Measurements from ENCODE around the gene PTGR2.

Gene PTGR2

DNA sequence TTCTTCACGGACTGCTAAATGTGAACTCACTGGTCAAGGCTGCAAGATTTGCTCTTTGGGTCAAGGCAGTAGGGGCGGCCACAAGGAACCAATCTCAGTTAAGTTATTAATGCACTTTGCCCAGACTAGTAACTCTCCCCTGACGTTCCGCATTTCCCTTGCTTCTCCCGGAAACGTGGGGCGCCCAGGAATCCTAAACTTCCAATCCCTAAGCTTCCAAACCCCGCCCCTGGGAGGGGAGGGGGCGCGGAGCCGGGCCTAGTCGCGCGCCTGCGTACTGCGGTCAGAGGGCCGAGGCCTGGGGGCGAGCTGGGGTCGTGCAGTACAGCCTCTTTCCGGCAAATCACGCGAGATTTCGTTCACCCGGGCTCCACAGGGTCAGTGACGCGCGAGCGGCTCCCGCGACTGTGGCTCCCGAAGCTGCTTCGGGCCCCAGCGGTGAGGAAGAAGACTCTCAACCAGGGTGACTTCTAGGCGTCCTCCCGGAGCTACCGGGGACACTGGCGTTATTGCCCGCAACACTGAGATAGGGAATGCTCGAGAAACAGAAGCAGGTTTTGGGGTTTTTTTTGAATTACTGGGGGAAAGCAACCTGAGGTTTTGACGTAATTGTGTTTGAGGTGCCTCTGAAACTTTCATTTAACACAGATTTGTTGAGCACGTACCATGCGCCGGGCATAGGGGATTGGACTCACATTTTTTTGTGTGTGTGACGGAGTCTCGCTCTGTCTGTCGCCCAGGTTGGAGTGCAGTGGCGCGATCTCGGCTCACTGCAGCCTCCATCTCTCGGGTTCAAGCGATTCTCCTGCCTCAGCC, at the start of gene PTGR2:
Gene PTGR2 (plus strand): TSS at position 265 of the 816 bp plus-strand sequence. CDS start 7,032 bp downstream, outside the sequence.
- DNase-seq (ENCODE audit: low spot score): peak; percentile 91

DNA sequence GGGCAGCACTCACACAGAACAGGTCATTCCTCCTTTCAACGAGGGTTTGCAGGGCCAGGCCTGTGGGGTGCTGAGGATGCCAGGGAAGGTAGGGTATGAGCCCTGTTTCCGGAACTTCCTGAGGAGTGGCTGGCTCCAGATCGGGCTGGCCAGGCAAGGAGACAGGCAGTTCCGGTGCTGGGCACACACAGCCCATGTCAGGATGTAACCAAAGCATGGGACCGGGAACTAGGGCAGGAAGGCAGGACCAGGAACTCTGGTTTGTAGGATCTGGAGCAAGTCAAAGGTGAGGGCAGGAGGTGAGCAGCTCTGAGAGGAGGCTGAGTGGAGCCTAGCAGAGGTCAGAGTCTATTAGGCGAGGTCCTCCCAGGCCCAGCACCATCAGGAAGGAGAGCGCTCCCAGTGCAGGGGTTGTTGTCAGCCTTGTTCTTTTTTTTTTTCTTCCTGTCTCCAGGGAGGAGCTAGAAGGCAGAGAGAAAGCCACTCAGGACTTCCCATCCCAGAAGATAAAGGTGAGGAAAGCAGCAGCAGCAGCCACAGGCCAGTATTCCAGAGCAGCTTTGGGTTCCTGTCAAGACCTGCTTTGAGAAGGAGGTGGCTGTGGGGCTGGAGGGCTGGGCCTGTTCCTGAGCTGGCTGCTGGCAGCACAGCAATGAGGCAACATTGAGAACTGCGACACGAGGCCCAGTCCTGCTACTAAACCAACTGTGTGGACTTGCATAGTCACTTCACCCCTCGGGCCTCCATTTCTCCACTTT, 49.0 kb upstream of the PTGR2 start:
- DNase-seq (ENCODE audit: low spot score): no peak

DNA sequence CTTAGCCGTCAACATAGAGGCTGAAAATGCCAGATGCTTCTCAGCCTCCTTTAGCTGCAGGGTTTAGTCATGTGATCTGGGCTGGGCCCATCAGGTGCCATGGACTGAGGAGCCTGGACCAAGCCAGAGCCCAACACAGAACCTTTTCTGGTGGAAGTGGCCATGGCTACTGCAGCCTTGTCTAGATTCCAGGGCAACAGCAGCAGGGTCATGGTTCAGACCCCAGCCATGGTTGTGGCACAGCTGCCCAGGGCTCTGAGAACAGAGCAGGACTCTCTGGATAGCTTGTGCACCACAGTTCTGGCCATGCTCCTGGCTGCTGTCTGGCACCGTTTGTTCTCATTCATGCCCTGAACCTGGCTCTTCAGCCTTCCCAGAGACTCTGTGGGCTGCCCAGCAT, 47.0 kb upstream of the PTGR2 start:
- no peak for DNase-seq (ENCODE audit: low spot score)

DNA sequence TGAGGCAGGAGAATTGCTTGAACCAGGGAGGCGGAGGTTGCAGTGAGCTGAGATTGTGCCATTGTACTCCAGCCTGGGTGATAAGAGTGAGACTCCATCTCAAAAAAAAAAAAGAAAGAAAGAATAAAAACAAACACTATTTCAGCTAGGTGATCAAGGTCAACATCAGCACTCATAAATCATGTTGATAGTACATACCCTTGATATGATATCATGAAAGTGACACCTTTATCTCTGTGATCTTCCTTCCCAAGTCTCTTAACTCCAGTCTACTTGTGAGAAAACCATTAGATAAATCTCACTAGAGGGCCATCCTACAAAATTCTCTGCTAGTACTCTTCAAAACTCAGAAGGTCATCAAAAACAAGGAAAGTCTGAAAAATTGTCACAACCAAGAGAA, 44.2 kb upstream of the PTGR2 start:
- no peak for DNase-seq (ENCODE audit: low spot score)

DNA sequence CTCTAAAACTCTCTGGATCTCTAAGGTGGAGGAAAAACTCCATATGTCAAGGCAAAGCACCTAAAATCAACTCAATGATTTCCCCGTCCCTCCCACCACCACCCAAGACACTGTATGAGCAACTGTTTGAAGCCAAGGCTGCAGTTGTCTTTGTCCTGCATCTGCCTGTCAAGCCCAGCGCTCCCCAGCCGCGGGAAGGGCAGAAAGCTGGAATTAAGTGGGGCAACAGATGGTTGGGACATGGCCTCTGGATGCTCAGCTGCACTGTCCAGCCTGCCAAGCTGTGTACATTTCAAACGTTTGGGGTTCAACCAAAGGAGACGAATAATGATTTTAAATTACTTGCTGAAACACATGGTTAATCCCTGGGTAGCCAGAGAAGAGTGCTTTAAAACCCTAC, 42.2 kb upstream of the PTGR2 start:
- no peak for DNase-seq (ENCODE audit: low spot score)

DNA sequence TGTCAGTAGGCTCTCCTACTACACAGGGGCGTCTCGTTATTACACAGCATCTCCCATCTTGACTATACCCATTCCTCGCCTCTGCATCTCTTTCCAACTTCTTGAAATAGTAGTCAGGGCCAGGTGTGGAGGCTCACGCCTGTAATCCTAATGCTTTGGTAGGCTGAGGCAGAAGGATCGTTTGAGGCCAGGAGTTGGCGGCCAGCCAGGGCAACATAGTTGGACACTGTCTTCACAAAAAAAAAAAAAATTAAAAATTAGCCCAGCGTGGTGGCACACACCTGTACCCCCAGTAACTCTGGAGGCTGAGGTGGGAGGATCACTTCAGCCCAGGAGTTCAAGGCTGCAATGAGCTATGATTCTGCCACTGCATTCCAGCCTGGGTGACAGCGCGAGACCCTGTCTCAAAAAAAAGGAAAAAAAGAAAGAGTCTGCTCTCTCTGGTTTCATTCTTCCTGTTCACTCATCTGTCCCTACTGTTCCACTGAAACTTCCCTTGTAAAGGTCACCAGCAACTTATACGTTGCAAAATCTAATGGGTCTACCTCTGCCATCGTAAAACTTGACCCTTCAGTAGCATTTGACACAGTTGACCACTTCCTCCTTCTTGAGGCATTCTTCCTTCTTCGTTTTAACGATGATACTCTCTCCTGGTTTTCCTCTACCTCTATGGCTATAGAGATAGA, 41.0 kb upstream of the PTGR2 start:
- DNase-seq (ENCODE audit: low spot score): no peak

DNA sequence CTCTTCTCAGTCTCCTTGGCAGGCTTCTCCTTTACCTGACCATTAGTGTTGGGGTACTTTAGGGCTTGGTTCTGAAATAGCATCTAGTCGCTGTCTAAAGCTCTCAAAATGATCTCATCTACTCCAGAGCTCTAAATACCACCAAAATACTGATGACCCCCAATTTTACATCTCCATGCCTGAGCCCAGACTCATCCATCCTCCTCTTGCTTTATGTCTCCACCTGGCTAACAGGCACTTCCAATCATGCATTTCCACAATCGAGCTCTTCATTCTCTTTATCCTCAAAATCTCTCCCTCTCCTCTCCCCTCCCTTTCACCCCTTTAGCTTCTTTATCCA, 40.5 kb upstream of the PTGR2 start:
- DNase-seq (ENCODE audit: low spot score): no peak

DNA sequence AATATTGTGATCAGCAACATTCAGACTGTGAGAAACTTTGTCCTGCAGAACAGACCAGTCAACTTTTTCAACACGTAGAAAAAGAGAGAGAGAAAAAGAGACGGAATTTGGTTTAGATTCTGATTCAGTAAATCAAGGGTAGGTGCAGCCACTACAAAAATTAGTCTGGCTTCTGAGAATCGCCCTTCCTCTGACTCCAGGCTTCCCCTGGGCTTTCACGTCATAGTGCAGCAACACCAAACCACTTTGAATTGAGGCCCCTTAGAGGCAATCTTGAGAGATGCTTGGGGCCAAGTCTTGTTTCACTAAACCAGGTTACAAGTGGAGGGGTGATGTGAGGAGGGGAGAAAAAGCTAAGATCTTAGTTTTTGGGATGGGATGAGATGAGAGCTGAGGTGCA, 37.5 kb upstream of the PTGR2 start:
- no peak for DNase-seq (ENCODE audit: low spot score)

DNA sequence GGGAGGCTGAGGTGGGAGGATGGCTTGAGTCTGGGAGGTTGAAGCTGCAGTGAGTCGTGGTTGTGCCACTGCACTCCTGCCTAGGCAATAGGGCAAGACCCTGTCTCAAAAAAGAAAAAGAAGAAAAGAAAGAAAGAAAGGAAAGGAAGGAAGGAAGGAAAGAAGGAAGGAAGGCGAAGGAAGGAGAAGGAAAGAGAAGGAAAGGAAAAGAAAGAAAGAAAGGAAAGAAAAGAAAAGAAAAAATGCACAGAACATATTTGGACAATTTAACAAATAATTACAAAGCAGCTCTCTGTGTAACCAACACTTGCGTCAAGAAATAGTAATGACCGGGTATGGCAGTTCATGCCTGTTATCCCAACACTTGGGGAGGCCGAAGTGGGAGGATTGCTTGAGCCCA, 35.8 kb upstream of the PTGR2 start:
- DNase-seq (ENCODE audit: low spot score): no peak

DNA sequence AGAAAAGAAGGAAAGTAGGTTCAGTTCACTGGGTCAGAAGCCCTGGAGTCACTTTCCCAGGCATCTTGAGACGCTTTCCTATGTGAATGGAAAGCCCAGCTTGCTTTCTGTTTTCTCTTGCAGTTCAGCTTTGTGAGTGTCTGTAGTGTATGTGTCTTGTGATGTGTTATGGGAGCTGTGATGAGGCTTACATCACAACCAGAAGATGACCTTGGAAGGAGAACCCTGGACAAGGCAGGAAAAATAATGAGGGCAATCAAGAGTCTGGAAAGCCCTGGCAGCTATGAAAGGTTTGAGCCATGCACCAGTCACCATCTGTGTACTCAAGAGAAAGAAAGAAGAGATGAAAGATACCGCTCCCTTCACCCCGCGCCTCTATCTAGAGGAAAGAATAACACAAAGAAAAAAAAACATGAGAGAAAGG, 35.2 kb upstream of the PTGR2 start:
- no peak for DNase-seq (ENCODE audit: low spot score)

DNA sequence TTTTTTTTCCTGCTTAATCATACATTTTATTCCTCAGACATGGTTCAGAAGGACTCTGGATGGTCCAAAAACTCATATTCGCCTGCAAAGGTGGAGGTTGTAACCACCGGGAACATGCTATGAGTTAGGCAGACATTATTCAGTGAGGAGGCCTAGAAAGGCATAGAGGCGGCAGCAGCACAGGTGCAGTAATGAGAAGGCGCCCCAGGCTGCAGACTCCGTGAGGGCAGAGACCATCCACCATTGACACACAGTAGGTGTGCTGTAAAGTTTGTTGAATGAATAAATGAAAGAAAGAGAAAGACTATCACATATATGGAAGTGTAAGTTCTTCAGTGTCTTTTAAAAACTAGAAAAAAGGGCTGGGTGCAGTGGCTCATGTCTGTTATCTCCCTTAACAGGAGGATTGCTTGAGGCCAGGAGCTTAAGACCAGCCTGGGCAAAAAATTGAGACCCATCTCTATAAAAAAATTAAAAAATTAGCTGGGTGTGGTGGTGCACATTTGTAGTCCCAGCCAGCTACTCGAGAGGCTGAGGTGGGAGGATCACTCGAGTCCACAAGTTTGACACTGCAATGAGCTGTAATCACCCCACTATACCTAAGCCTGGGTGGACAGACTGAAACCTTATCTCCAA, 34.5 kb upstream of the PTGR2 start:
- no peak for DNase-seq (ENCODE audit: low spot score)

DNA sequence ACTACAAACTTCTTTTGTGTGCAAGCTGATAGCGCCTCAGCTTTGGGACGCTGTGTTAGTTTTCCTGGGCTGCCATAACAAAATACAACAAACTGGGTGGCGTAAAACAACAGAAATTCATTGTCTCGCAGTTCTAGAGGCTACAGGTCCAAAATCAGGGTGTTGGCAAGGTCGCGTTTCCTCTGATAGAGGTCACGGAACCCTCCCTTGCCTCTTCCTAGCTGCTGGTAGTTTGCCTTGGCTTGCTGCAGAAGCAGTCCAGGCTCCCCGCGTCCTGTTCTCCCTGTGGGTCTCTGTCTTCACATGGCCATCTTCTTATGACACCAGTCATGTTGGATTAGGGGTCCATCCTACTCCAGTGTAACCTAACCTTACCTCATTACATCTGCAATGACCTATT, 32.8 kb upstream of the PTGR2 start:
- DNase-seq (ENCODE audit: low spot score): no peak

DNA sequence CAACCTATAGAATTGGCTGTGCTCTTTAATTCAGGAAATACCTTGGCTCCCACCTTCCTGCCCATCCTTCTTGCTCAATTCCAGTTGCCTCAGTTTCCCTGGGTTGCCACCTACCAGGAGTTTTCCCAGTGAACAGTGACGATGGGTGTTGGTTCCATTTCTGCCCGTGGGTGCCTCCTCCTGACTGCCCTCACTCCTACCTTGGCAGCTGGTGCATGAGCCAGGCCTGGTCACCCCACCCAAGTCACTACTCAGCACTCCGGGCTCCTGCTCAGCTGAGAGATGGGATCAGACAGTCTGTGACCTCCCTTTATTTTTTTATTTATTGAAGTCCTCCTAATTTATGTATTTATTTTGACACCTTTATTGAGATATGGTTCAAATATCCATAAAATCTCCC, 31.0 kb upstream of the PTGR2 start:
- DNase-seq (ENCODE audit: low spot score): no peak

DNA sequence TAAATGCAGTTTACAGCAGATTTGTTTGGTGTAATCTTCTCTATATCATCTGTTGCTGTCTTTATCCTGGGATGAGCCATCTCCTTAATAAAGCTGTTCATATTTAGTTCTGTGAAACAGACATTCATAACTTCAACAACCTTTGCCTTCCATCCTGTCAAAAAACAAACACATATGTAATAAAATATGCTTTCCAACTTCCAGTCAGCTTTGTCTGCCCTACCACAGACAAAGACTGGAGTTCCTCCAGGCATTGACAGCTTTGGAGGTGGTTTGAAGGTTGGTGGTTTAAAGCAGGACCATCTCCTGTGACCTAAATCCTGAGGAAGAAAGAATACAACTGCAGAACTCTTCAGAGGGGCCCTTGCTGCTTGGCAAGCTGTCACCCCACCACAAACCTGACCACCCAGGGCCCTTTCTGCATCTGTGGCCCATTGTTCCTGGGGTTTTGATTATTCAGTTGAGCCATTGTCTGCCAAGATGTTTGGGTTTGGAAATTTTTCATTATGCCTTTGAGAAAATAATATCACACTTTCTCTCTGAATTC, 28.2 kb upstream of the PTGR2 start:
- DNase-seq (ENCODE audit: low spot score): no peak

DNA sequence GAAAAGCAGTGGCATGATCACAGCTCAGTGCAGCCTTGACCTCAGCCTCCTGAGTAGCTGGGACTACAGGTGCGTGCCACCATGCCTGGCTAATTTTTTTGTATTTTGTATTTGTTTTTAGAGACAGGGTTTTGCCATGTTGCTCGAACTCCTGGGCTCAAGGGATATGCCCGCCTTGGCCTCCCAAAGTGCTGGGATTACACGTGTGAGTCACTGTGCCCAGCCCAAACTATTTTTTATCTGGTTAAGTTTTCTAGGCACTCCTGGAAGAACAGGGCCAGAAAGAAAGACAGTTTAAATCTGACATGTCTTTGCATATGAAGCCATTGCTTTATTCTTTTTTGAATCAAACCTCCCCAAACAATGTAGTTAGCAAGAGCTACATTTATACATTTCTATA, 27.5 kb upstream of the PTGR2 start:
- no peak for DNase-seq (ENCODE audit: low spot score)

DNA sequence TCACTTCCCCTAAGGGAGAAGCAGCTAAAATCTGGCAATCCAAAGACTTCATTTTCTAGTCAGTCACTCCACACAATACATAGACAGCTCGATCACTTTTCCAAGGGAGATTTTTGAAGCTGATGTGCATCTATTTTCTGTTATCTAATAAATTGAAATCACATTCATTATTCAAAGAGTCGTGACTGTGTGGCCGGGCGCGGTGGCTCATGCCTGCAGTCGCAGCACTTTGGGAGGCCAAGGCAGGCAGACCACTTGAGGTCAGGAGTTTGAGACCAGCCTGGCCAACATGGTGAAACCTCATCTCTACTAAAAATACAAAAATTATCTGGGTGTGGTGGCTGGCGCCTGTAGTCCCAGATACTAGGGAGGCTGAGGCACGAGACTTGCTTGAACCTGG, 27.1 kb upstream of the PTGR2 start:
- DNase-seq (ENCODE audit: low spot score): no peak

DNA sequence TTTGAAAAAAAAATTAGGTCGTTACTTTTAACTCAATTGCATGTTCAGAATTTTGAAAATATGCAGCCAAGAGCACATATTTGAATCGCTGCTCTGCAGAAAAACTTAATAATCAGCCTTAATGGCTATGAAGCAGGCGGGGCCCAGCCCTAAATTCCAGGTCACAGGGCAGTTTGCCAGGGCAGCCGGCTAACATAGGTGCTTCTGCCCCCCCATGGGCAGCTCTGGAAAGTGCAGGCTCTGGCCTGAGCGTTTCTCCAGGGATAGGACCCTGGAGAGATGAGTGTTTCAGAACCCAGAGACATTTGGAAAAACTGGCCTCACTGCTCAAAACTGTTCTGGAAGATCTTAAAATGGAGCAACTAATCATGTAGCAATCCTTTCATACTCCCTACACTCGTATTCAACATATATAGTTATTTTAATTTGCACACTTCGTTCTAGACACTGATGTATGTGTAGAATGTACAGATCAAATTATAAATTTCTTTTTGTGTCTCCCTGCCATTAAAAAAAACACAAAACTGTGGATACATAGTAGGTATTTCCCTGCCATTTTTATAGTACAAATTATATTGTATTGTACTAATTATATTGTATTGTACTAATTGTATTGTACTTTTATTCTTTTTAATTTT, 26.0 kb upstream of the PTGR2 start:
- peak; percentile 73 for DNase-seq (ENCODE audit: low spot score)

DNA sequence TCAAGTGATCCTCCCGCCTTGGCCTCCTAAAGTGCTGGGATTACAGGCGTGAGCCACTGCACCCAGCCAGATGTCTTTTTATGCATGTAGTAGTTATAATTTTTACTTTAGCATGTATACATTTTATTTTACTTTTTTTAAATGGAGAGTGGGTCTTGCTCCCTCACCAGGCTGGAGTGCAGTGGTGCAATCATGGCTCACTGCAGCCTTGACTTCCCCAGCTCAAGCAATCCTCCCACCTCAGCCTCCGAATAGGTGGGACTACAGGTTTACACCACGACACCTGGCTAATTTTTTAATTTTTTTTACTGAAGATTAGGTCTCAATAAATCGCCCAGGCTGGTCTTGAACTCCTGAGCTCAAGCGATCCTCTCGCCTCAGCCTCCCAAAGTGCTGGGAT, 24.4 kb upstream of the PTGR2 start:
- DNase-seq (ENCODE audit: low spot score): peak; percentile 6

DNA sequence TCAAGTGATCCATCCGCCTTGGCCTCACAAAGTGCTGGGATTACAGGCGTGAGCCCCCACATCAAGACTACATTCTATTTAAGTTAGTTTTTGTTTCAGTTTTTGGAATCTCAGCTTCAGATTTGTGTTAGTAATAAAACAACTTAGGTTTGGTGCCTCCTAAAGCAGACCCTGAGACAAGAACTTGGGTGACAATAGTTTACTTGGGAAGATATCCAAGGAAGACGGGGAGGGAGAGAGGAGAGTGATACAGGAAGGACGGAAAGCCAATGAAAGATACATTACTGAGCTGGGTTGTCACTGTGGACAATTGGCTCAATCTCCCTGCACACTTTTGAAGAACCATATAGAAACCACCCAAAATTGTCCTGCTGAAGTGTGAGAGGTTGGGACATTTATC, 22.6 kb upstream of the PTGR2 start:
- DNase-seq (ENCODE audit: low spot score): no peak

DNA sequence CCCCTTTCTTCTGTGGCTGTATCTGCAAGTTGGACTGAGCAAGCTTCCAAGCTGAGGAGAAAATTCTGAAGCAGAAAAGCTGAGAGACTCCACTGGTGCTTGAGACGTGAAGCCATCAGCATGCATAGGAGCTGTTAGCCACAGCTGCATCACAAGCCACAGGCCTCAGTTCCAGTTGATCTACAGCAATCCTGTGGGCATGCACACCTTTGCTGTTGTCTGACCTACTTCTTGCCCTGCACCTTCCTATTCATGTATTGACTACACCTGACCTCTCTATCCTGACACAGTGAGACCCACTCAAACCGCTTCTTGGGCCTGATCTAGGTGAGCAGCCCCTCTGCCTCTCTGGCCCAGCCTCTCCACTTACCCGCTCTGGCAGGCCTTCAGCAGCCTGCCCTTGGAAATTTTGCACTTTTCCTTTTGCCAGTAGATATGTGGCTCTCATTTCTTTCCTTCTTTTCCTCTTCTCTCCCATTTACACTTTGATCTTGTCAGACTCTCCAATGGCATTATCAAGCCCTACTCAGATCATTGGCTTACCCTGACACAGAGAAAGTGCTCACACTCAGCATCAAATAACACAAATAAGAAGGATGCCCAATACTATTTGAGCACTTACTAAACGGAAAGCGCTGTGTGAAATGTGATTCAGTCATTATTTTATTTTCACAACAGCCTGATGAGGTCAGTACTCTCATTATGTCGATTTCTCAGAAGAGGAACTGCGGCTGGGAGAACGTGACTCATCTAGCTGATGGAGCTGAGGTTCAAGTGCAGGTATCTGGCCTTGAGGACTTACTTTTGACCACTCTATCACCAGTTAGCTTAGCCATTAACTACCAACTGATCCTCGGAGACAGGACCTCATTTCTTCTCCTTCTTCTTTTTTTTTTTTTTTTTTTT, 21.9 kb upstream of the PTGR2 start:
- DNase-seq (ENCODE audit: low spot score): no peak

DNA sequence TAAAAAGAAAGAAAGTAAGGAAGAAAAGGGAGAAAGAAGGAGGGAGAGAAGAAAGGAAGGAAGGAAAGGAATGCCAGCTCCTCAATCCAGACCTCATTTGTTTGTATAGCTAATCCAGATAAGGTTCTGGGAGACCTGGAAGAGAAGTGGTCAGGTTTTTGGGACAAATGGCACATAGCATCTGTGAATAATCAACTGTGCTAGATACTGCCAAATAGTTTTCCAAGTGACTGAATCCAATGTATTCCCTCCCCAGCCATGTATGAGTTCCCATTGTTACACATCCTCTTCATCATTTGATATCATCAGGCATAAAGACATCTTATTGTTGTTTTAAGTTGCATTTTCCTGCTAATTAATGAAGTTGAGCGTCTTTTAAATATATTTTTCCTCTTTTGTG, 18.6 kb upstream of the PTGR2 start:
- no peak for DNase-seq (ENCODE audit: low spot score)

Measured in NAMALWA (cell line).